K562 (cell line): ENCODE measurements around the gene HEBP2. TPM values are rescaled to one million over a fixed set of nuclear protein-coding genes. Genes with fewer than 3 reads are reported as not detected.
A peak's percentile ranks its signal among the peaks of the same experiment; 100 is the strongest.

Source experiments
- CEBPG ChIP-seq, 3 experiments: fragments of 200-800 bp in 1 of 3; sonication (Bioruptor generic) in 1 of 3; sonication (generic) in 1 of 3; formaldehyde crosslinking in 1 of 3; IDR thresholded peaks in 2 of 3; conservative IDR thresholded peaks in 1 of 3; 2 replicates each; pipeline versions ENCODE4 v1.6.1 to v1.8.0; 2016 to 2022; ENCODE audit warnings: missing compliant biosample characterization in 2 of 3, missing genetic modification characterization in 2 of 3, mild to moderate bottlenecking in 1 of 3, missing genetic modification reagents in 1 of 3
- GTF2E2 ChIP-seq: fragments of 200-800 bp; sonication (Bioruptor generic); IDR thresholded peaks from 2 replicates; pipeline ENCODE4 v1.6.1; 2016; ENCODE audit warnings: missing genetic modification characterization, missing compliant biosample characterization
- HBP1 ChIP-seq: fragments of 450-650 bp; formaldehyde crosslinking; IDR thresholded peaks from 2 replicates; pipeline ENCODE4 v1.4.0; 2022; ENCODE audit warnings: missing genetic modification characterization
- NFIC ChIP-seq: fragments of 450-650 bp; IDR thresholded peaks from 2 replicates; pipeline ENCODE4 v1.6.1; 2017; ENCODE audit warnings: mild to moderate bottlenecking, inconsistent platforms
- PATZ1 ChIP-seq: fragments of 250-450 bp; sonication (Bioruptor Pico); IDR thresholded peaks from 2 replicates; pipeline ENCODE4 v1.5.0; 2020; ENCODE audit warnings: mild to moderate bottlenecking, borderline replicate concordance
- TEAD2 ChIP-seq: fragments of 450-650 bp; IDR thresholded peaks from 2 replicates; pipeline ENCODE4 v1.6.1; 2016; ENCODE audit warnings: missing genetic modification characterization, control low read depth, missing compliant biosample characterization
- THRB ChIP-seq: fragments of 450-650 bp; formaldehyde crosslinking; conservative IDR thresholded peaks from 2 replicates; pipeline ENCODE4 v1.4.0; 2022; ENCODE audit warnings: mild to moderate bottlenecking, missing genetic modification characterization
- ZNF224 ChIP-seq: sonication (generic); formaldehyde crosslinking; IDR thresholded peaks from 2 replicates; pipeline ENCODE4 v1.8.0; 2022; ENCODE audit warnings: mild to moderate bottlenecking, missing genetic modification reagents
- polyA plus RNA-seq, 8 experiments: library from polyadenylated mRNA; depleted of rRNA in 4 of 8; stranded (reverse) in 5 of 8; unstranded in 3 of 8; fragments of >200 nt; fragmentation: Nextera tagmentation in 2 of 8; fragmentation: Illumina TruSeq in 1 of 8; extraction: Ambion mirVana in 2 of 8; extraction: Trizol in 1 of 8; gene quantifications; 2 replicates each; pipeline versions ENCODE4 v1.2.1 to v1.2.3, GENCODE V29; 2011 to 2014; ENCODE audit warnings: inconsistent platforms in 1 of 8, missing spikeins in 1 of 8
- total RNA-seq, 7 experiments: library from RNA; depleted of rRNA in 6 of 7; stranded (reverse); fragments of >200 nt in 6 of 7; fragmentation: Illumina TruSeq in 2 of 7; extraction: Trizol in 2 of 7; gene quantifications; 2 replicates each; pipeline versions ENCODE4 v1.2.1 to v1.2.3, GENCODE V29; 2011 to 2021; ENCODE audit warnings: low replicate concordance in 1 of 7

Gene HEBP2
- total and polyA plus RNA-seq, 9 of the 15 experiments (the other 6 are each of a cell fraction or from before 2014, with no cell fraction given), result 8.5 to 63.7 (median 36.9) TPM

DNA sequence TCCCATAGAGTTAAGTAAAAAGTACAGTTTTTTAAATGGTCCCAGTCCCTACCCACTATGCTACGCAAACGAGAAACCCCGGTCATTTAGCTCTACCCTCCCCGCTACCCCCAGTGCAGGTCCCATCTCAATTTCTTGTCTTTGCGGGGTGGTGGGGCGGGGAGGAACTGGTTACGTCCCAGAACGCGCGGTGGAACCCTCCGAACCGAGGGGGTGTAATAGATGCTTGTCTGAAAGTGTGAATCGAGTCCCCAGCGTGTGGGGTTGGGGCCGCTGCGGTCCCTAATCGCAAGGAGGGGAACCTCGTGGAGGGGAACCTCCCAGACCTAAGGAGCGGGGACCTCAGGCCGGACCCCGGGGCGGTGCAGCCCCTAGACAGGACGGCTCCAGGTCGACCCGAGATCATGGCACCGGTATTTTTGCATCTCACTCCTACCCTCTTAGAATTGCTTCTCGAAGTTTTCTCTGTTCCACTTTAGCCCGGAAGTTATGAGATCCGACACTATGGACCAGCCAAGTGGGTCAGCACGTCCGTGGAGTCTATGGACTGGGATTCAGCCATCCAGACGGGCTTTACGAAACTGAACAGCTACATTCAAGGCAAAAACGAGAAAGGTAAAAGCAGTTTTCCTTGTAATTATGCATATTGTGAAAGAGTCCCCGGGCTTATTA lies 779 bp downstream of the HEBP2 start (continued):
- TF ChIP-seq TEAD2 (tag) (no peak), GTF2E2 (no peak; the same call in 1 of the 2 replicates), ZNF224 (0 out of 2 replicates have a peak, but pooled peaks have one; percentile 25), THRB (CRISPR knock-in tag) (no peak), HBP1 (CRISPR knock-in tag) (0 out of 2 replicates have a peak, but pooled peaks have one; percentile 35), PATZ1 (CRISPR knock-in tag) (no peak), CEBPG (CRISPR knock-in tag; IDR thresholded peaks at IDR 0.05) (no peak), CEBPG (tag; conservative IDR thresholded peaks at IDR 0.05 in 1 of 2, IDR thresholded peaks at IDR 0.05 in 1 of 2) (0 out of 4 replicates have a peak, but pooled peaks of 1 of the 2 experiments have one; percentile 8), NFIC (no peak)
- TF ChIP-seq, all 486 proteins: peak for 24
